ENCODE data around the gene KRTAP5-5.
"Not testable (repeated sequence)": the region's sequence is repeated elsewhere in the genome, so short reads cannot be mapped to it uniquely, and the experiment has no call there.

KRTAP5-5 gene

GRCh38 chr11:1629326-1630185 lies at the start of gene KRTAP5-5:
Gene KRTAP5-5, plus strand, starts transcription at chr11:1629775. Its CDS starts 66 bp downstream, at chr11:1629841.
- DNase-seq, result no peak

GRCh38 chr11:1581976-1582375 lies 47.6 kb upstream of the KRTAP5-5 start:
- DNase-seq, result no peak

GRCh38 chr11:1582909-1583308 lies 46.7 kb upstream of the KRTAP5-5 start:
- DNase-seq, result not testable (repeated sequence)

GRCh38 chr11:1584661-1585370 lies 44.8 kb upstream of the KRTAP5-5 start, which contains the start of gene KRTAP5-1:
Gene KRTAP5-1, minus strand, starts transcription at chr11:1585283. Its CDS starts 34 bp downstream, at chr11:1585249.
- DNase-seq, result not testable (repeated sequence)

GRCh38 chr11:1586699-1587098 lies 42.9 kb upstream of the KRTAP5-5 start:
- DNase-seq, result no peak

- not testable (repeated sequence) for DNase-seq
These were observed 40.2 kb upstream of the KRTAP5-5 start for GRCh38 chr11:1589191-1589963.

GRCh38 chr11:1589996-1590395 lies 39.6 kb upstream of the KRTAP5-5 start:
- no peak for DNase-seq

GRCh38 chr11:1592628-1593027 lies 36.9 kb upstream of the KRTAP5-5 start:
- no peak for DNase-seq

- not testable (repeated sequence) for DNase-seq
These were observed 33.5 kb upstream of the KRTAP5-5 start for GRCh38 chr11:1595994-1596575.

- DNase-seq, result not testable (repeated sequence)
These were observed 32.9 kb upstream of the KRTAP5-5 start for GRCh38 chr11:1596576-1597121.

- DNase-seq, result no peak
These were observed 32.1 kb upstream of the KRTAP5-5 start for GRCh38 chr11:1597331-1597993.

- DNase-seq, result no peak
These were observed 31.6 kb upstream of the KRTAP5-5 start, which contains the start of gene KRTAP5-2 for GRCh38 chr11:1597994-1598380. Gene KRTAP5-2, minus strand, starts transcription at chr11:1598294. Its CDS starts 44 bp downstream, at chr11:1598250.

GRCh38 chr11:1598406-1598805 lies 31.2 kb upstream of the KRTAP5-5 start:
- DNase-seq, result not testable (repeated sequence)

- no peak for DNase-seq
These were observed 30.8 kb upstream of the KRTAP5-5 start for GRCh38 chr11:1598816-1599215.

- DNase-seq, result no peak
These were observed 28.9 kb upstream of the KRTAP5-5 start for GRCh38 chr11:1600626-1601025.

GRCh38 chr11:1601663-1602062 lies 27.9 kb upstream of the KRTAP5-5 start:
- DNase-seq, result not testable (repeated sequence)

- DNase-seq, result no peak
These were observed 25.9 kb upstream of the KRTAP5-5 start for GRCh38 chr11:1603629-1604028.

- DNase-seq, result no peak
These were observed 25.4 kb upstream of the KRTAP5-5 start for GRCh38 chr11:1604181-1604580.

- DNase-seq, result no peak
These were observed 24.9 kb upstream of the KRTAP5-5 start for GRCh38 chr11:1604711-1605110.

GRCh38 chr11:1605923-1606322 lies 23.7 kb upstream of the KRTAP5-5 start:
- not testable (repeated sequence) for DNase-seq

- DNase-seq, result not testable (repeated sequence)
These were observed 22.3 kb upstream of the KRTAP5-5 start for GRCh38 chr11:1607156-1607845.
